ENCODE data around the gene MTO1.
"Not testable (repeated sequence)": the region's sequence is repeated elsewhere in the genome, so short reads cannot be mapped to it uniquely, and the experiment has no call there.

Gene MTO1

DNA sequence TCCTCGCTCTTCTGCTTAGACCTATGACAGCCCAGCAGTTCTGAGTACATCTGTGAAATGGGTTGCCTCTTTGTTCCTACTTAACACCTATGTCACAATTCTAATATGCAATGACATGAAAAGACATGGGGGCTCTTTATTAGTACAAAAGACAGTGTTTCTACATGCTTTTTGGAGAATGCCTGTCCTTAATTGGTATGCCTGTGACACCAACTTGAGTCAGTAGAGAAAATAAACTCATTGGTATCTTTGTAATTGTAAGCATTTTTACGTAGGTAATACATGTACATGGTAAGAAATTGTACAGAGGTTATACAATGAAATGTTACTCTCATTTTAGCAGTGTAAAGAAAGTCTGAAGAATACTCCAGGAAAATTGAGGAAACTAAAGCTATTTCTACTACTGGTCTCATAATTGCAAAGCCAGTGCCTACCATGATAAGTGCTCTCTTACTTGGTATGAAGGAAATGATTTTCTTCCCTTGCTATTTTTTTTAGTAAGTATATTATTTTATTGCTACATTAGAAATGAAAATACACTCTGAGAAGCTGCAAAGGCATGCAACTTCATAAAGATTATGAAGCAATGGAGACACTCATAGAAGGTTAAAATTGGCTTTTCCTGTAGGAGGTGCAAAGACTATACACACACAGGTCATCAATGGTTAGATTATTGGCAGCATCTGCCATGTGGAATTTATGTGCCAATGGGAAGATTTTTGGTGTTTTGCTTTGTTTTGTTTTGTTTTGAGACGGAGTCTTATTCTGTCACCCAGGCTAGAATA, 64.2 kb downstream of the MTO1 start:
- DNase-seq (ENCODE audit: low read depth in 2 of 2, low spot score in 1 of 2), result no peak

- no peak for DNase-seq (ENCODE audit: low read depth in 2 of 2, low spot score in 1 of 2)
Observed at GRCh38 chr6:73528897-73529296, 67.4 kb downstream of the MTO1 start.

GRCh38 chr6:73532293-73532692, 70.8 kb downstream of the MTO1 start:
- DNase-seq (ENCODE audit: low read depth in 2 of 2, low spot score in 1 of 2), result no peak

GRCh38 chr6:73534628-73535027, 73.1 kb downstream of the MTO1 start:
- DNase-seq (ENCODE audit: low read depth in 2 of 2, low spot score in 1 of 2), result no peak

GRCh38 chr6:73537677-73538076, 76.1 kb downstream of the MTO1 start:
- DNase-seq (ENCODE audit: low read depth in 2 of 2, low spot score in 1 of 2), result no peak

DNA sequence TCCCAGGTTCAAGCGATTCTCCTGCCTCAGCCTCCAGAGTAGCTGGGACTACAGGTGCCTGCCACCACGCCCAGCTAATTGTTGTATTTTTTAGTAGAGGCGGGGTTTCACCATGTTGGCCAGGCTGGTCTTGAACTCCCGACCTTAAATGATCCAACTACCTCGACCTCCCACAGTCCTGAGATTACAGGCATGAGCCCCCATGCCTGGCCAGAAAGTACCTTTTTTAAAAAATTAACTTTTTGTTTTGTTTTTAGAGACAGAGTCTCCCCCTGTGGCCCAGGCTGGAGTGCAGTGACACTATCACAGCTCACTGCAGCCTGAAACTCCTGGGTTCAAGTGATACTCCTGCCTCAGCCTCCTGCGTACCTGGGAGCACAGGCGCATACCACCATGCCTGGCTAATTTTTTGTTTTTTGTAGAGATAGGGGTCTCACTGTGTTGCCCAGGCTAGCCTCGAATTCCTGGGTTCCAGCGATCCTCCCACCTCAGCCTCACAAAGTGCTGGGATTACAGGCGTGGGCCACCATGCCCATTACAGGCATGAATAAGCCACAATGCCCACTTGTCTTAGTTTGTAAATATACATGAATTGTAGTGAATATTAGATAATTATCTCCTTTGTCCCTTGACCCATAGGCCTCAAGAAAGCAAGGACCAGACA, 76.7 kb downstream of the MTO1 start:
- no peak for DNase-seq (ENCODE audit: low read depth in 2 of 2, low spot score in 1 of 2)

- DNase-seq (ENCODE audit: low read depth in 2 of 2, low spot score in 1 of 2), result not testable (repeated sequence)
Observed at GRCh38 chr6:73542481-73542880, 80.9 kb downstream of the MTO1 start.

GRCh38 chr6:73542891-73543290, 81.4 kb downstream of the MTO1 start:
- no peak for DNase-seq (ENCODE audit: low read depth in 2 of 2, low spot score in 1 of 2)

- DNase-seq (ENCODE audit: low read depth in 2 of 2, low spot score in 1 of 2), result no peak
Observed at GRCh38 chr6:73547036-73547435, 85.5 kb downstream of the MTO1 start.

- DNase-seq (ENCODE audit: low read depth in 2 of 2, low spot score in 1 of 2), result no peak
Observed at GRCh38 chr6:73548458-73549446, 87.2 kb downstream of the MTO1 start.

GRCh38 chr6:73551115-73551514, 89.6 kb downstream of the MTO1 start:
- not testable (repeated sequence) for DNase-seq (ENCODE audit: low read depth in 2 of 2, low spot score in 1 of 2)

- DNase-seq (ENCODE audit: low read depth in 2 of 2, low spot score in 1 of 2), result not testable (repeated sequence)
Observed at GRCh38 chr6:73555380-73555949, 93.9 kb downstream of the MTO1 start.

GRCh38 chr6:73556836-73557235, 95.3 kb downstream of the MTO1 start:
- DNase-seq (ENCODE audit: low read depth in 2 of 2, low spot score in 1 of 2), result no peak
